ENCODE results near the gene RSRC1.

- no peak for TF ChIP-seq POLR2A (IDR thresholded peaks at IDR 0.05)
- TF ChIP-seq CTCF (IDR thresholded peaks at IDR 0.05): no peak
Measured at GRCh38 chr3:158244274-158244673, 134.4 kb downstream of the RSRC1 start.
